ENCODE data around the gene NAV2.
A peak's percentile ranks its signal among the peaks of the same experiment; 100 is the strongest.

The NAV2 gene

GRCh38 chr11:20131788-20132666 lies 419.4 kb downstream of the NAV2 start:
- H3K4me3 ChIP-seq (ENCODE audit: low read length) = peak overlapping the region; percentile 71
- peak; percentile 50 for DNase-seq (ENCODE audit: low read depth)
- TF ChIP-seq CTCF (conservative IDR thresholded peaks at IDR 0.05; ENCODE audit: low read length) = peak; percentile 92

GRCh38 chr11:20132667-20133039 lies 420.0 kb downstream of the NAV2 start:
- TF ChIP-seq CTCF (conservative IDR thresholded peaks at IDR 0.05; ENCODE audit: low read length) = no peak
- no peak overlapping the region; the same call in 1 of the 2 replicates for H3K4me3 ChIP-seq (ENCODE audit: low read length)
- no peak for DNase-seq (ENCODE audit: low read depth)

- TF ChIP-seq CTCF (conservative IDR thresholded peaks at IDR 0.05; ENCODE audit: low read length) = no peak
- DNase-seq (ENCODE audit: low read depth) = peak; percentile 42
- no peak overlapping the region for H3K4me3 ChIP-seq (ENCODE audit: low read length)
Measured at GRCh38 chr11:20134991-20135736, 422.5 kb downstream of the NAV2 start.

- no peak for TF ChIP-seq CTCF (conservative IDR thresholded peaks at IDR 0.05; ENCODE audit: low read length)
- no peak for DNase-seq (ENCODE audit: low read depth)
- no peak overlapping the region for H3K4me3 ChIP-seq (ENCODE audit: low read length)
Measured at GRCh38 chr11:20137637-20138036, 425.0 kb downstream of the NAV2 start.

GRCh38 chr11:20138707-20139106 lies 426.1 kb downstream of the NAV2 start:
- no peak for TF ChIP-seq CTCF (conservative IDR thresholded peaks at IDR 0.05; ENCODE audit: low read length)
- no peak for DNase-seq (ENCODE audit: low read depth)
- no peak overlapping the region for H3K4me3 ChIP-seq (ENCODE audit: low read length)

GRCh38 chr11:20154381-20154780 lies 441.7 kb downstream of the NAV2 start:
- no peak overlapping the region for H3K4me3 ChIP-seq (ENCODE audit: low read length)
- peak; percentile 59 for DNase-seq (ENCODE audit: low read depth)
- TF ChIP-seq CTCF (conservative IDR thresholded peaks at IDR 0.05; ENCODE audit: low read length) = peak; percentile 17; the same call in 1 of the 2 replicates
